ENCODE data around the gene FZD4. TPM values are rescaled to one million over a fixed set of nuclear protein-coding genes. Genes with fewer than 3 reads are reported as not detected.

The FZD4 gene
- total and polyA plus RNA-seq, 10 of the 15 experiments (the other 5 are each of a cell fraction or from before 2014, with no cell fraction given) = under 0.01 to 0.13 (median 0.01) TPM; not detected in 6

DNA sequence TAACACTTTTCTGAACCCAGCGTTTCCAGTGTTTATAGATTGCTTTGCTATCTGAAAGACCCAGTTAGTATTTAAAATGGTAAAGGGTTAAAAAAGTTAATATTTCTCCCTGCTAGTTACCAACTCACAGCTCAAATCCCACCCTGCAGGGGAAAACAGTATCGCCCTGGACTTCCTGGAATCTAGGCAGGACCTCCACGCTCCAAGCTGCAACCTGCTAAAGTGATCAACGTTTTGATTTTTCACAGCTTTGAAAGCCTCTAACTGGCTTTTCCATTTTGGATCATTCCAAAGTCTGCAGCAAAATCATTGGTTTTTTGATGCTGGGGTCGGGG, 4.6 kb downstream of the FZD4 start (continued):
- TF ChIP-seq TBL1XR1 (IDR thresholded peaks at IDR 0.05; ENCODE audit: low read depth, low read length) = no peak

DNA sequence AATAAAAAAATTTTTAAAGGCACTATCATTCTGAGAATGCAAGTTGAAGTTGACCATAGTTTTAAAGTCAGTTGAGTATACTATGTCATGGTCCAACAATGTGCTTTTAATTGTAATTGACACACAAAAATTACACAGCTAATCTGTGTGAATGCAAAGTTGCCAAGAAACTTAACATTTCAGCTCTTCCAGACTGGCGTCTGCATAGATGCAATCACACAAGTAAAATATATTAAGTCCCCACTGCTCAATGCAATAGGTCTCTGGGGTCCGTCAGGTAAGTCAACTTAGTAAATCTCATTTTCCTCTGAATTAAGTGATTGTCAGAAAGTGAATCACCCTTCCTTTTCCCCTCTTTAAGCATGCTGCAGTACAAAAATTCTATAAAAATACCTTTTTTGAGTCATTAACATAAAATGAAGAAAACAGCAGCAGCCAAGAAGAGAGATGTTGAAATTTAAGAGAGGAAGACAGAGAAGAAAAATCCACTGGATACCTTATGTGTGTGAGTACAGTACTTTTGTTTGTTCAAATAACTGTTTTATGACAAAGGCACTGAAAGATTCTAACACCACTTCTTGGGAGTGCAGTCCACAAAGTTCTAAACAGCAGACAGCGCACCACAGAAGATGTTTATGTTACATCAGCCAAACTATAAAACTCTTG, 5.1 kb downstream of the FZD4 start:
- ChIA-PET RAD21 (ENCODE audit: unreplicated experiment) (no interaction called here), POLR2A (no interaction called here), CTCF (no interaction called here), SMC1A (ENCODE audit: uncharacterized antibody, unreplicated experiment) (no interaction called here)
- H3K4me2 ChIP-seq (ENCODE audit: control insufficient read depth, insufficient read depth) = no peak overlapping the region
- no peaks in the 10 kb centered on the region for H3K9me3 ChIP-seq (replicated peaks; ENCODE audit: control insufficient read depth, insufficient read depth, low read length)
- in situ Hi-C loops (cut with MboI) = no loop called here
- H3K4me1 ChIP-seq (ENCODE audit: control insufficient read depth, insufficient read depth, low read length) = no peaks in the 10 kb centered on the region
- H3K27ac ChIP-seq (ENCODE audit: control insufficient read depth, insufficient read depth) = no peak overlapping the region
- no peak overlapping the region for H3K4me3 ChIP-seq
- no peak overlapping the region for H3K9ac ChIP-seq (ENCODE audit: control insufficient read depth, insufficient read depth, low read length)
- ATAC-seq (no peak), FAIRE-seq (no peak), DNase-seq (ENCODE audit: low read depth, low spot score) (no peak)
- WGBS (ENCODE audit: insufficient coverage, insufficient replicate concordance, low lambda C conversion rate, missing lambda C conversion rate) = 37% methylated on average over 3 of the region's 3 CpGs
- no peak overlapping the region for H2AFZ ChIP-seq (ENCODE audit: control insufficient read depth, low read depth, low read length)
- H3K79me2 ChIP-seq (ENCODE audit: control insufficient read depth, insufficient read depth, low read length) = no peaks in the 10 kb centered on the region
- no TSS peak for BruUV-seq (replicated peaks)
- H3K27me3 ChIP-seq (replicated peaks in 1 of 2; ENCODE audit: control insufficient read depth in 2 of 2, insufficient read depth in 2 of 2, low read length in 1 of 2) = peaks cover 3 to 9% of the 10 kb centered on the region in 2 experiments; a peak in 2 of 4 replicates
- H3K36me3 ChIP-seq (ENCODE audit: control insufficient read depth in 2 of 2, insufficient read depth in 2 of 2, low read length in 1 of 2) = no peaks in the 10 kb centered on the region
- no peak for TF ChIP-seq ZZZ3 (IDR thresholded peaks at IDR 0.05; ENCODE audit: control insufficient read depth, insufficient read length, low read depth)
- TF ChIP-seq, protein P1, sequence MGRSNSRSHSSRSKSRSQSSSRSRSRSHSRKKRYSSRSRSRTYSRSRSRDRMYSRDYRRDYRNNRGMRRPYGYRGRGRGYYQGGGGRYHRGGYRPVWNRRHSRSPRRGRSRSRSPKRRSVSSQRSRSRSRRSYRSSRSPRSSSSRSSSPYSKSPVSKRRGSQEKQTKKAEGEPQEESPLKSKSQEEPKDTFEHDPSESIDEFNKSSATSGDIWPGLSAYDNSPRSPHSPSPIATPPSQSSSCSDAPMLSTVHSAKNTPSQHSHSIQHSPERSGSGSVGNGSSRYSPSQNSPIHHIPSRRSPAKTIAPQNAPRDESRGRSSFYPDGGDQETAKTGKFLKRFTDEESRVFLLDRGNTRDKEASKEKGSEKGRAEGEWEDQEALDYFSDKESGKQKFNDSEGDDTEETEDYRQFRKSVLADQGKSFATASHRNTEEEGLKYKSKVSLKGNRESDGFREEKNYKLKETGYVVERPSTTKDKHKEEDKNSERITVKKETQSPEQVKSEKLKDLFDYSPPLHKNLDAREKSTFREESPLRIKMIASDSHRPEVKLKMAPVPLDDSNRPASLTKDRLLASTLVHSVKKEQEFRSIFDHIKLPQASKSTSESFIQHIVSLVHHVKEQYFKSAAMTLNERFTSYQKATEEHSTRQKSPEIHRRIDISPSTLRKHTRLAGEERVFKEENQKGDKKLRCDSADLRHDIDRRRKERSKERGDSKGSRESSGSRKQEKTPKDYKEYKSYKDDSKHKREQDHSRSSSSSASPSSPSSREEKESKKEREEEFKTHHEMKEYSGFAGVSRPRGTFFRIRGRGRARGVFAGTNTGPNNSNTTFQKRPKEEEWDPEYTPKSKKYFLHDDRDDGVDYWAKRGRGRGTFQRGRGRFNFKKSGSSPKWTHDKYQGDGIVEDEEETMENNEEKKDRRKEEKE (IDR thresholded peaks at IDR 0.05) = no peak
- no peak for TF ChIP-seq SMAD1 (IDR thresholded peaks at IDR 0.05; ENCODE audit: low read depth, partially characterized antibody)
- no peak for TF ChIP-seq NBN (IDR thresholded peaks at IDR 0.05)
- TF ChIP-seq, protein P2, sequence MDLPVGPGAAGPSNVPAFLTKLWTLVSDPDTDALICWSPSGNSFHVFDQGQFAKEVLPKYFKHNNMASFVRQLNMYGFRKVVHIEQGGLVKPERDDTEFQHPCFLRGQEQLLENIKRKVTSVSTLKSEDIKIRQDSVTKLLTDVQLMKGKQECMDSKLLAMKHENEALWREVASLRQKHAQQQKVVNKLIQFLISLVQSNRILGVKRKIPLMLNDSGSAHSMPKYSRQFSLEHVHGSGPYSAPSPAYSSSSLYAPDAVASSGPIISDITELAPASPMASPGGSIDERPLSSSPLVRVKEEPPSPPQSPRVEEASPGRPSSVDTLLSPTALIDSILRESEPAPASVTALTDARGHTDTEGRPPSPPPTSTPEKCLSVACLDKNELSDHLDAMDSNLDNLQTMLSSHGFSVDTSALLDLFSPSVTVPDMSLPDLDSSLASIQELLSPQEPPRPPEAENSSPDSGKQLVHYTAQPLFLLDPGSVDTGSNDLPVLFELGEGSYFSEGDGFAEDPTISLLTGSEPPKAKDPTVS (IDR thresholded peaks at IDR 0.05; ENCODE audit: low read depth, low read length) = no peak
- no peak for TF ChIP-seq ESRRA (IDR thresholded peaks at IDR 0.05; ENCODE audit: low read length)
- no peak for TF ChIP-seq POU2F2 (IDR thresholded peaks at IDR 0.05; ENCODE audit: borderline replicate concordance, low read depth, low read length)
- no peak for TF ChIP-seq SMAD5 (IDR thresholded peaks at IDR 0.05; ENCODE audit: low read depth)
- TF ChIP-seq ZNF24 (IDR thresholded peaks at IDR 0.05) = no peak
- TF ChIP-seq, protein P3, sequence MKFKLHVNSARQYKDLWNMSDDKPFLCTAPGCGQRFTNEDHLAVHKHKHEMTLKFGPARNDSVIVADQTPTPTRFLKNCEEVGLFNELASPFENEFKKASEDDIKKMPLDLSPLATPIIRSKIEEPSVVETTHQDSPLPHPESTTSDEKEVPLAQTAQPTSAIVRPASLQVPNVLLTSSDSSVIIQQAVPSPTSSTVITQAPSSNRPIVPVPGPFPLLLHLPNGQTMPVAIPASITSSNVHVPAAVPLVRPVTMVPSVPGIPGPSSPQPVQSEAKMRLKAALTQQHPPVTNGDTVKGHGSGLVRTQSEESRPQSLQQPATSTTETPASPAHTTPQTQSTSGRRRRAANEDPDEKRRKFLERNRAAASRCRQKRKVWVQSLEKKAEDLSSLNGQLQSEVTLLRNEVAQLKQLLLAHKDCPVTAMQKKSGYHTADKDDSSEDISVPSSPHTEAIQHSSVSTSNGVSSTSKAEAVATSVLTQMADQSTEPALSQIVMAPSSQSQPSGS (IDR thresholded peaks at IDR 0.05; ENCODE audit: low read length) = no peak
- no peaks in the 10 kb centered on the region for H4K20me1 ChIP-seq (ENCODE audit: control insufficient read depth, insufficient read depth)
- intact Hi-C loops (cut with micrococcal nuclease; ENCODE audit: unreplicated experiment) = no loop called here

Measured in GM12878 (cell line).